K562 (cell line): Measurements from ENCODE around the gene KMT2A. TPM values are rescaled to one million over a fixed set of nuclear protein-coding genes. Genes with fewer than 3 reads are reported as not detected.
A peak's percentile ranks its signal among the peaks of the same experiment; 100 is the strongest.

ENCODE experiments used
- ARID4B ChIP-seq: sonication (generic); formaldehyde crosslinking; IDR thresholded peaks from 2 replicates; pipeline ENCODE4 v1.8.0; 2022; ENCODE audit warnings: mild to moderate bottlenecking, missing genetic modification reagents
- GTF3C2 ChIP-seq: IDR thresholded peaks from 3 replicates; pipeline ENCODE4 v1.6.1; 2011; ENCODE audit warnings: borderline replicate concordance, mild to moderate bottlenecking, moderate library complexity; ENCODE audit not compliant: insufficient read length; ENCODE audit errors: extremely low read depth
- HMG20B ChIP-seq: fragments of 250-450 bp; sonication (Bioruptor Pico); IDR thresholded peaks from 2 replicates; pipeline ENCODE4 v1.5.0; 2021; ENCODE audit warnings: mild to moderate bottlenecking
- L3MBTL2 ChIP-seq: fragments of 450-650 bp; IDR thresholded peaks from 2 replicates; pipeline ENCODE4 v1.6.1; 2016; ENCODE audit warnings: mild to moderate bottlenecking, moderate library complexity
- PRDM10 ChIP-seq: fragments of 450-650 bp; IDR thresholded peaks from 2 replicates; pipeline ENCODE4 v1.6.1; 2018; ENCODE audit not compliant: partially characterized antibody
- SAP30 ChIP-seq: fragments of 200-600 bp; sonication (generic); IDR thresholded peaks from 2 replicates; pipeline ENCODE4 v1.6.1; 2012; ENCODE audit warnings: borderline replicate concordance, low read depth, mild to moderate bottlenecking, moderate library complexity, low read length, control low read depth, inconsistent platforms; ENCODE audit not compliant: insufficient read depth, poor library complexity, severe bottlenecking
- STAT6 ChIP-seq: sonication (generic); formaldehyde crosslinking; IDR thresholded peaks from 2 replicates; pipeline ENCODE4 v1.8.1; 2023; ENCODE audit warnings: mild to moderate bottlenecking, missing genetic modification reagents
- TRIM25 ChIP-seq: fragments of 450-650 bp; IDR thresholded peaks from 2 replicates; pipeline ENCODE4 v1.7.0; 2016; ENCODE audit warnings: borderline replicate concordance
- ZNF174 ChIP-seq: fragments of 250-450 bp; sonication (Bioruptor Pico); IDR thresholded peaks from 2 replicates; pipeline ENCODE4 v1.4.0; 2020; ENCODE audit warnings: mild to moderate bottlenecking
- ZNF586 ChIP-seq: fragments of 450-650 bp; formaldehyde crosslinking; conservative IDR thresholded peaks from 2 replicates; pipeline ENCODE4 v1.4.0; 2020; ENCODE audit warnings: mild to moderate bottlenecking, moderate library complexity
- polyA plus RNA-seq, 8 experiments: library from polyadenylated mRNA; depleted of rRNA in 4 of 8; stranded (reverse) in 5 of 8; unstranded in 3 of 8; fragments of >200 nt; fragmentation: Nextera tagmentation in 2 of 8; fragmentation: Illumina TruSeq in 1 of 8; extraction: Ambion mirVana in 2 of 8; extraction: Trizol in 1 of 8; gene quantifications; 2 replicates each; pipeline versions ENCODE4 v1.2.1 to v1.2.3, GENCODE V29; 2011 to 2014; ENCODE audit warnings: inconsistent platforms in 1 of 8, missing spikeins in 1 of 8
- total RNA-seq, 7 experiments: library from RNA; depleted of rRNA in 6 of 7; stranded (reverse); fragments of >200 nt in 6 of 7; fragmentation: Illumina TruSeq in 2 of 7; extraction: Trizol in 2 of 7; gene quantifications; 2 replicates each; pipeline versions ENCODE4 v1.2.1 to v1.2.3, GENCODE V29; 2011 to 2021; ENCODE audit warnings: low replicate concordance in 1 of 7

KMT2A gene
- total and polyA plus RNA-seq, 9 of the 15 experiments (the other 6 are each of a cell fraction or from before 2014, with no cell fraction given): 9.6 to 59.9 (median 32.6) TPM

- no peak for TF ChIP-seq GTF3C2
- TF ChIP-seq ZNF174: no peak
- no peak for TF ChIP-seq TRIM25
- TF ChIP-seq HMG20B (CRISPR knock-in tag): no peak
- TF ChIP-seq L3MBTL2: no peak
- TF ChIP-seq ZNF586 (CRISPR knock-in tag): no peak
- TF ChIP-seq PRDM10: no peak
- no peak for TF ChIP-seq STAT6
- no peak for TF ChIP-seq SAP30
- TF ChIP-seq ARID4B (CRISPR knock-in tag): 0 out of 2 replicates have a peak, but pooled peaks have one; percentile 34
These were observed 21.1 kb upstream of the KMT2A start (continued) for GRCh38 chr11:118415062-118415738.
